AG04449 (cell line): ENCODE measurements around the gene SLC4A7.
A peak's percentile ranks its signal among the peaks of the same experiment; 100 is the strongest.
"Not testable (repeated sequence)": the region's sequence is repeated elsewhere in the genome, so short reads cannot be mapped to it uniquely, and the experiment has no call there.

Experiments used
- CTCF ChIA-PET: fragments of 350-600 bp; formaldehyde crosslinking; extraction: SDS; loops from one replicate; lab custom pipeline; 2021; ENCODE audit warnings: antibody characterized with exemption; lab: Yijun Ruan, JAX
- POLR2A ChIA-PET: fragments of 400-600, 350-600 bp; formaldehyde crosslinking; extraction: SDS; loops from one replicate; lab custom pipeline; 2020; ENCODE audit warnings: antibody characterized with exemption, inconsistent platforms; lab: Yijun Ruan, JAX
- DNase-seq: peaks from one replicate; pipeline ENCODE4 v3.0.0-alpha.2; 2010; ENCODE audit warnings: low read depth, low spot score
- H3K4me3 ChIP-seq: 2 replicates; pipeline ENCODE4 v1.5.1; 2011; ENCODE audit warnings: low read depth, mild to moderate bottlenecking, control low read depth, low read length
- CTCF ChIP-seq: IDR thresholded peaks from one replicate; pipeline ENCODE4 v1.5.1; 2011; ENCODE audit warnings: mild to moderate bottlenecking, moderate library complexity, low read length, control low read depth, inconsistent platforms; ENCODE audit not compliant: insufficient read depth; ENCODE audit errors: missing control alignments

Gene SLC4A7

GRCh38 chr3:27333843-27334242 lies 150.3 kb downstream of the SLC4A7 start:
- no peak for TF ChIP-seq CTCF
- no peak for DNase-seq
- POLR2A ChIA-PET, result no interaction called here
- H3K4me3 ChIP-seq, result no peak overlapping the region
- CTCF ChIA-PET, result no interaction called here

GRCh38 chr3:27328982-27329762 lies 155.0 kb downstream of the SLC4A7 start:
- H3K4me3 ChIP-seq, POLR2A ChIA-PET, DNase-seq: not testable (repeated sequence)
- CTCF ChIA-PET, result interaction anchor here (1.7 kb wide), 1 partner anchor 383 kb away, joined by 3 read pairs; no protein-coding TSS in a partner anchor

- CTCF ChIA-PET, result interaction anchor here (0.8 to 2.0 kb wide), 9 partner anchors 13 to 354 kb away, joined by 3 to 5 read pairs (median 3); no protein-coding TSS in a partner anchor
- POLR2A ChIA-PET, result interaction anchor here (0.5 kb wide), 1 partner anchor 1022 kb away, joined by 3 read pairs; the partner anchor contains the start of genes AZI2 and ZCWPW2
- H3K4me3 ChIP-seq, result no peak overlapping the region
- TF ChIP-seq CTCF, result no peak
- DNase-seq, result peak; percentile 88
These were observed 157.3 kb downstream of the SLC4A7 start for GRCh38 chr3:27326629-27327545.

- ChIA-PET POLR2A (interaction anchor here (0.5 kb wide), 1 partner anchor 1023 kb away, joined by 3 read pairs; the partner anchor contains the start of genes AZI2 and ZCWPW2), CTCF (interaction anchor here (0.9 to 2.0 kb wide), 6 partner anchors 12 to 354 kb away, joined by 3 to 5 read pairs (median 4); no protein-coding TSS in a partner anchor)
- no peak overlapping the region for H3K4me3 ChIP-seq
- TF ChIP-seq CTCF, result no peak
- DNase-seq, result no peak
These were observed 158.0 kb downstream of the SLC4A7 start for GRCh38 chr3:27326202-27326601.

- TF ChIP-seq CTCF, result no peak
- POLR2A ChIA-PET, result no interaction called here
These were observed 158.8 kb downstream of the SLC4A7 start for GRCh38 chr3:27325419-27325818.

GRCh38 chr3:27324686-27325085 lies 159.5 kb downstream of the SLC4A7 start:
- ChIA-PET CTCF (interaction anchor here (1.2 to 2.0 kb wide), 2 partner anchors 24 to 357 kb away, joined by 3 to 5 read pairs; no protein-coding TSS in a partner anchor), POLR2A (no interaction called here)

More at GRCh38 chr3:27325419-27325818, 158.8 kb downstream of the SLC4A7 start:
- CTCF ChIA-PET, result interaction anchor here (1.0 to 2.0 kb wide), 4 partner anchors 13 to 355 kb away, joined by 3 to 5 read pairs (median 4); no protein-coding TSS in a partner anchor
- DNase-seq, result no peak
- H3K4me3 ChIP-seq, result no peak overlapping the region

More at GRCh38 chr3:27324686-27325085, 159.5 kb downstream of the SLC4A7 start:
- no peak for TF ChIP-seq CTCF
- no peak overlapping the region for H3K4me3 ChIP-seq
- DNase-seq, result no peak
